GM23338 (cell line): ENCODE measurements around the gene GREB1L. TPM values are rescaled to one million over a fixed set of nuclear protein-coding genes. Genes with fewer than 3 reads are reported as not detected.

Source experiments
- ATAC-seq: fragments of 200-7000 bp; cut with Tn5 transposase; 3 replicates; pipeline ENCODE4 v1.9.1; 2020
- DNase-seq: peaks from one replicate; pipeline ENCODE4 v3.0.0-alpha.2; 2015; ENCODE audit warnings: low spot score
- H2AFZ ChIP-seq: fragments of 200-600 bp; sonication (generic); 2 replicates; pipeline ENCODE4 v1.8.0; 2016; ENCODE audit warnings: antibody characterized with exemption, mild to moderate bottlenecking, moderate library complexity
- H3F3A ChIP-seq: fragments of 200-600 bp; sonication (generic); replicated peaks from 2 replicates; pipeline ENCODE4 v1.8.0; 2017; ENCODE audit warnings: antibody characterized with exemption, mixed run types, low read depth
- H3K27ac ChIP-seq: fragments of 200-600 bp; sonication (generic); 2 replicates; pipeline ENCODE4 v1.6.1; 2016; ENCODE audit warnings: low read depth
- H3K27me3 ChIP-seq: fragments of 200-600 bp; sonication (generic); 2 replicates; pipeline ENCODE4 v1.8.0; 2016; ENCODE audit warnings: mild to moderate bottlenecking, mixed run types, moderate library complexity; ENCODE audit not compliant: insufficient read depth
- H3K36me3 ChIP-seq: fragments of 200-600 bp; sonication (generic); 2 replicates; pipeline ENCODE4 v1.8.0; 2016; ENCODE audit warnings: mild to moderate bottlenecking; ENCODE audit not compliant: insufficient read depth
- H3K4me1 ChIP-seq: fragments of 200-600 bp; sonication (generic); 2 replicates; pipeline ENCODE4 v1.8.0; 2016; ENCODE audit warnings: mild to moderate bottlenecking, moderate library complexity; ENCODE audit not compliant: insufficient read depth
- H3K4me2 ChIP-seq: fragments of 200-600 bp; sonication (generic); 2 replicates; pipeline ENCODE4 v1.7.1; 2017; ENCODE audit warnings: mixed run types
- H3K4me3 ChIP-seq: fragments of 200-600 bp; sonication (generic); 2 replicates; pipeline ENCODE4 v1.6.1; 2016; ENCODE audit warnings: mixed run types
- H3K79me2 ChIP-seq: fragments of 200-600 bp; sonication (generic); replicated peaks from 2 replicates; pipeline ENCODE4 v1.8.0; 2017; ENCODE audit warnings: mild to moderate bottlenecking; ENCODE audit not compliant: insufficient read depth
- H3K9me2 ChIP-seq: fragments of 200-600 bp; sonication (generic); 2 replicates; pipeline ENCODE4 v1.8.0; 2017; ENCODE audit not compliant: insufficient read depth
- H4K20me1 ChIP-seq: fragments of 200-600 bp; sonication (generic); replicated peaks from 2 replicates; pipeline ENCODE4 v1.8.0; 2017; ENCODE audit warnings: mild to moderate bottlenecking; ENCODE audit not compliant: insufficient read depth
- H3K27ac Mint-ChIP-seq: 2 replicates; pipeline ENCODE4 v1.8.0; 2020; ENCODE audit warnings: inconsistent platforms, mild to moderate bottlenecking, moderate library complexity, mixed read lengths
- H3K27me3 Mint-ChIP-seq: 3 replicates; pipeline ENCODE4 v1.8.0; 2022; ENCODE audit warnings: low read depth, mild to moderate bottlenecking, moderate library complexity, mixed read lengths, inconsistent platforms; ENCODE audit not compliant: insufficient read depth, poor library complexity
- H3K36me3 Mint-ChIP-seq: 3 replicates; pipeline ENCODE4 v1.8.0; 2021; ENCODE audit warnings: low read depth, mild to moderate bottlenecking, inconsistent platforms, moderate library complexity, mixed read lengths
- H3K4me1 Mint-ChIP-seq: 3 replicates; pipeline ENCODE4 v1.8.0; 2020; ENCODE audit warnings: mild to moderate bottlenecking, inconsistent platforms, mixed read lengths
- H3K4me3 Mint-ChIP-seq: 3 replicates; pipeline ENCODE4 v1.8.0; 2021; ENCODE audit warnings: moderate library complexity, mild to moderate bottlenecking, inconsistent platforms, mixed read lengths
- H3K9me3 Mint-ChIP-seq: 3 replicates; pipeline ENCODE4 v1.8.0; 2020; ENCODE audit warnings: moderate library complexity, mild to moderate bottlenecking, inconsistent platforms, mixed read lengths
- CREB1 ChIP-seq: fragments of 250-450 bp; sonication (Bioruptor Pico); IDR thresholded peaks from 2 replicates; pipeline ENCODE4 v1.5.0; 2020; ENCODE audit warnings: low read depth, mild to moderate bottlenecking, moderate library complexity
- EZH2 ChIP-seq: fragments of 200-600 bp; sonication (generic); IDR thresholded peaks from one replicate; pipeline ENCODE4 v1.8.0; 2017; ENCODE audit warnings: antibody characterized with exemption, mild to moderate bottlenecking, low read depth; ENCODE audit not compliant: unreplicated experiment
- JUNB ChIP-seq: IDR thresholded peaks from one replicate; pipeline ENCODE4 v1.6.1; 2016; ENCODE audit warnings: antibody characterized with exemption; ENCODE audit not compliant: unreplicated experiment
- POLR2AphosphoS5 ChIP-seq: IDR thresholded peaks from 2 replicates; pipeline ENCODE4 v1.6.1; 2016; ENCODE audit warnings: antibody characterized with exemption, low read depth
- STAT1 ChIP-seq: IDR thresholded peaks from one replicate; pipeline ENCODE4 v1.6.1; 2016; ENCODE audit warnings: antibody characterized with exemption; ENCODE audit not compliant: unreplicated experiment
- ZNF114 ChIP-seq: fragments of 250-450 bp; sonication (Bioruptor Pico); IDR thresholded peaks from 2 replicates; pipeline ENCODE4 v1.5.0; 2020; ENCODE audit warnings: mild to moderate bottlenecking, moderate library complexity
- polyA plus RNA-seq: library from polyadenylated mRNA; unstranded; fragments of >200 nt; fragmentation: Nextera tagmentation; extraction: Ambion mirVana; gene quantifications from 2 replicates; pipeline ENCODE4 v1.2.1, GENCODE V29; 2016
- total RNA-seq: library from RNA; depleted of rRNA; stranded (reverse); fragments of >200 nt; shearing (Covaris generic); gene quantifications from 2 replicates; pipeline ENCODE4 v1.2.3, GENCODE V29; 2014
- TF ChIP-seq, protein P1 (sequence below): fragments of 250-450 bp; sonication (Bioruptor Pico); IDR thresholded peaks from 2 replicates; pipeline ENCODE4 v1.5.0; 2020; ENCODE audit warnings: mild to moderate bottlenecking, moderate library complexity
- TF ChIP-seq, protein P2 (sequence below): IDR thresholded peaks from 2 replicates; pipeline ENCODE4 v1.6.1; 2016; ENCODE audit warnings: antibody characterized with exemption

The GREB1L gene
- total and polyA plus RNA-seq, 2 experiments from 2014 or later, result 0.03 to 0.29 TPM

DNA sequence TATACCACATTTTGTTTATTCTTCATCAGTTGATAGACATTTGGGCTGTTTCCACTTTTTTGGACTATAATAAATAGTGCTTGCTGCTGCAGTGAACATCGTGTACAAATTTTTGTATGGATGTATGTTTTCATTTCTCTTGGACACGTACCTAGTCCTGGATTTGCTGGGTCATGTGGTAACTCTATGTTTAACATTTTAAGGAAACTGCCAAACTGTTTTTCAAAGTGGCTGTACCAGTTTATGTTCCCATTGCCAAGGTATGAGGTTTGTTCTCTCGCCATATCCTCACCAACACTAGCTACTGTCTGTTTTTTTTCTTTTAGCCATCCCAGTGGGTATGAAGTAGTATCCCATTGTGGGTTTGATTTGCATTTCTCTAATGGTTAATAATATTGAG is 42.5 kb downstream of the GREB1L start:
- no peak overlapping the region for H3K27ac ChIP-seq
- DNase-seq (no peak), ATAC-seq (no peak)
- no peaks in the 10 kb centered on the region for H4K20me1 ChIP-seq
- TF ChIP-seq EZH2 (no peak), ZNF114 (no peak), JUNB (no peak), CREB1 (CRISPR knock-in tag) (no peak), POLR2AphosphoS5 (no peak), STAT1 (no peak)
- TF ChIP-seq, protein P1, sequence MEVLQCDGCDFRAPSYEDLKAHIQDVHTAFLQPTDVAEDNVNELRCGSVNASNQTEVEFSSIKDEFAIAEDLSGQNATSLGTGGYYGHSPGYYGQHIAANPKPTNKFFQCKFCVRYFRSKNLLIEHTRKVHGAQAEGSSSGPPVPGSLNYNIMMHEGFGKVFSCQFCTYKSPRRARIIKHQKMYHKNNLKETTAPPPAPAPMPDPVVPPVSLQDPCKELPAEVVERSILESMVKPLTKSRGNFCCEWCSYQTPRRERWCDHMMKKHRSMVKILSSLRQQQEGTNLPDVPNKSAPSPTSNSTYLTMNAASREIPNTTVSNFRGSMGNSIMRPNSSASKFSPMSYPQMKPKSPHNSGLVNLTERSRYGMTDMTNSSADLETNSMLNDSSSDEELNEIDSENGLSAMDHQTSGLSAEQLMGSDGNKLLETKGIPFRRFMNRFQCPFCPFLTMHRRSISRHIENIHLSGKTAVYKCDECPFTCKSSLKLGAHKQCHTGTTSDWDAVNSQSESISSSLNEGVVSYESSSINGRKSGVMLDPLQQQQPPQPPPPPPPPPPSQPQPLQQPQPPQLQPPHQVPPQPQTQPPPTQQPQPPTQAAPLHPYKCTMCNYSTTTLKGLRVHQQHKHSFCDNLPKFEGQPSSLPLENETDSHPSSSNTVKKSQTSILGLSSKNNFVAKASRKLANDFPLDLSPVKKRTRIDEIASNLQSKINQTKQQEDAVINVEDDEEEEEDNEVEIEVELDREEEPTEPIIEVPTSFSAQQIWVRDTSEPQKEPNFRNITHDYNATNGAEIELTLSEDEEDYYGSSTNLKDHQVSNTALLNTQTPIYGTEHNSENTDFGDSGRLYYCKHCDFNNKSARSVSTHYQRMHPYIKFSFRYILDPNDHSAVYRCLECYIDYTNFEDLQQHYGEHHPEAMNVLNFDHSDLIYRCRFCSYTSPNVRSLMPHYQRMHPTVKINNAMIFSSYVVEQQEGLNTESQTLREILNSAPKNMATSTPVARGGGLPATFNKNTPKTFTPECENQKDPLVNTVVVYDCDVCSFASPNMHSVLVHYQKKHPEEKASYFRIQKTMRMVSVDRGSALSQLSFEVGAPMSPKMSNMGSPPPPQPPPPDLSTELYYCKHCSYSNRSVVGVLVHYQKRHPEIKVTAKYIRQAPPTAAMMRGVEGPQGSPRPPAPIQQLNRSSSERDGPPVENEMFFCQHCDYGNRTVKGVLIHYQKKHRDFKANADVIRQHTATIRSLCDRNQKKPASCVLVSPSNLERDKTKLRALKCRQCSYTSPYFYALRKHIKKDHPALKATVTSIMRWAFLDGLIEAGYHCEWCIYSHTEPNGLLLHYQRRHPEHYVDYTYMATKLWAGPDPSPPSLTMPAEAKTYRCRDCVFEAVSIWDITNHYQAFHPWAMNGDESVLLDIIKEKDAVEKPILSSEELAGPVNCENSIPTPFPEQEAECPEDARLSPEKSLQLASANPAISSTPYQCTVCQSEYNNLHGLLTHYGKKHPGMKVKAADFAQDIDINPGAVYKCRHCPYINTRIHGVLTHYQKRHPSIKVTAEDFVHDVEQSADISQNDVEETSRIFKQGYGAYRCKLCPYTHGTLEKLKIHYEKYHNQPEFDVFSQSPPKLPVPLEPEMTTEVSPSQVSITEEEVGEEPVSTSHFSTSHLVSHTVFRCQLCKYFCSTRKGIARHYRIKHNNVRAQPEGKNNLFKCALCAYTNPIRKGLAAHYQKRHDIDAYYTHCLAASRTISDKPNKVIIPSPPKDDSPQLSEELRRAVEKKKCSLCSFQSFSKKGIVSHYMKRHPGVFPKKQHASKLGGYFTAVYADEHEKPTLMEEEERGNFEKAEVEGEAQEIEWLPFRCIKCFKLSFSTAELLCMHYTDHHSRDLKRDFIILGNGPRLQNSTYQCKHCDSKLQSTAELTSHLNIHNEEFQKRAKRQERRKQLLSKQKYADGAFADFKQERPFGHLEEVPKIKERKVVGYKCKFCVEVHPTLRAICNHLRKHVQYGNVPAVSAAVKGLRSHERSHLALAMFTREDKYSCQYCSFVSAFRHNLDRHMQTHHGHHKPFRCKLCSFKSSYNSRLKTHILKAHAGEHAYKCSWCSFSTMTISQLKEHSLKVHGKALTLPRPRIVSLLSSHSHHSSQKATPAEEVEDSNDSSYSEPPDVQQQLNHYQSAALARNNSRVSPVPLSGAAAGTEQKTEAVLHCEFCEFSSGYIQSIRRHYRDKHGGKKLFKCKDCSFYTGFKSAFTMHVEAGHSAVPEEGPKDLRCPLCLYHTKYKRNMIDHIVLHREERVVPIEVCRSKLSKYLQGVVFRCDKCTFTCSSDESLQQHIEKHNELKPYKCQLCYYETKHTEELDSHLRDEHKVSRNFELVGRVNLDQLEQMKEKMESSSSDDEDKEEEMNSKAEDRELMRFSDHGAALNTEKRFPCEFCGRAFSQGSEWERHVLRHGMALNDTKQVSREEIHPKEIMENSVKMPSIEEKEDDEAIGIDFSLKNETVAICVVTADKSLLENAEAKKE (CRISPR knock-in tag), result no peak
- TF ChIP-seq, protein P2, sequence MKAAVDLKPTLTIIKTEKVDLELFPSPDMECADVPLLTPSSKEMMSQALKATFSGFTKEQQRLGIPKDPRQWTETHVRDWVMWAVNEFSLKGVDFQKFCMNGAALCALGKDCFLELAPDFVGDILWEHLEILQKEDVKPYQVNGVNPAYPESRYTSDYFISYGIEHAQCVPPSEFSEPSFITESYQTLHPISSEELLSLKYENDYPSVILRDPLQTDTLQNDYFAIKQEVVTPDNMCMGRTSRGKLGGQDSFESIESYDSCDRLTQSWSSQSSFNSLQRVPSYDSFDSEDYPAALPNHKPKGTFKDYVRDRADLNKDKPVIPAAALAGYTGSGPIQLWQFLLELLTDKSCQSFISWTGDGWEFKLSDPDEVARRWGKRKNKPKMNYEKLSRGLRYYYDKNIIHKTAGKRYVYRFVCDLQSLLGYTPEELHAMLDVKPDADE, result no peak
- H3K4me1 Mint-ChIP-seq, result no peaks in the 10 kb centered on the region
- no peaks in the 10 kb centered on the region for H3K27me3 ChIP-seq
- H3K36me3 ChIP-seq, result no peaks in the 10 kb centered on the region
- H3K79me2 ChIP-seq, result no peaks in the 10 kb centered on the region
- H3K27me3 Mint-ChIP-seq, result peaks cover 1% of the 10 kb centered on the region
- no peak overlapping the region for H3K27ac Mint-ChIP-seq
- no peaks in the 10 kb centered on the region for H3K4me1 ChIP-seq
- no peak overlapping the region for H3K4me3 ChIP-seq
- H3K4me3 Mint-ChIP-seq, result no peak overlapping the region
- no peak overlapping the region for H2AFZ ChIP-seq
- no peaks in the 10 kb centered on the region for H3K36me3 Mint-ChIP-seq
- no peaks in the 10 kb centered on the region for H3K9me2 ChIP-seq
- no peak overlapping the region for H3K4me2 ChIP-seq
- no peaks in the 10 kb centered on the region for H3K9me3 Mint-ChIP-seq
- H3F3A ChIP-seq, result no peaks in the 10 kb centered on the region
